Liver (tissue), 3 donors: Measurements from ENCODE around the gene RECQL5.

Source experiments
- FOXA2 ChIP-seq: IDR thresholded peaks from 2 replicates; pipeline ENCODE4 v1.6.1; 2016; ENCODE audit warnings: antibody characterized with exemption
- GABPA ChIP-seq, 2 donors: IDR thresholded peaks in 1 of 2; conservative IDR thresholded peaks in 1 of 2; 2 replicates each; pipeline ENCODE4 v1.6.1; 2016; ENCODE audit warnings: antibody characterized with exemption in 2 of 2, mild to moderate bottlenecking in 1 of 2, moderate library complexity in 1 of 2
- HNF4A ChIP-seq, 2 donors: conservative IDR thresholded peaks; 2 replicates each; pipeline ENCODE4 v1.6.1; 2016; ENCODE audit warnings: antibody characterized with exemption in 2 of 2, mild to moderate bottlenecking in 2 of 2
- JUND ChIP-seq, 2 donors: IDR thresholded peaks; 2 replicates each; pipeline ENCODE4 v1.6.1; 2016; ENCODE audit warnings: antibody characterized with exemption in 2 of 2
- RAD21 ChIP-seq, 2 donors: IDR thresholded peaks; 2 replicates each; pipeline ENCODE4 v1.6.1; 2016; ENCODE audit warnings: antibody characterized with exemption in 2 of 2, mild to moderate bottlenecking in 2 of 2
- RXRA ChIP-seq, 2 donors: IDR thresholded peaks; 2 replicates each; pipeline ENCODE4 v1.6.1; 2017 to 2018; ENCODE audit warnings: antibody characterized with exemption in 2 of 2, mild to moderate bottlenecking in 1 of 2
- SP1 ChIP-seq: IDR thresholded peaks from 2 replicates; pipeline ENCODE4 v1.6.1; 2018; ENCODE audit warnings: antibody characterized with exemption, mild to moderate bottlenecking
- TAF1 ChIP-seq: conservative IDR thresholded peaks from 2 replicates; pipeline ENCODE4 v1.6.1; 2016; ENCODE audit warnings: antibody characterized with exemption, mild to moderate bottlenecking
- TF ChIP-seq, protein P1 (sequence below): fragments of 150-350 bp; IDR thresholded peaks from 2 replicates; pipeline ENCODE4 v1.5.1; 2017; ENCODE audit warnings: improper control_type of control experiment, low read depth, low read length; ENCODE audit not compliant: missing input control
- TF ChIP-seq, protein P2 (sequence below): IDR thresholded peaks from 2 replicates; pipeline ENCODE4 v1.6.1; 2016; ENCODE audit warnings: antibody characterized with exemption
- TF ChIP-seq, protein P3 (sequence below): IDR thresholded peaks from 2 replicates; pipeline ENCODE4 v1.6.1; 2016; ENCODE audit warnings: antibody characterized with exemption, mild to moderate bottlenecking
- TF ChIP-seq, protein P4 (sequence below): IDR thresholded peaks from 2 replicates; pipeline ENCODE4 v1.6.1; 2016; ENCODE audit warnings: antibody characterized with exemption
- donor health status: healthy.
- donor health status: healthy.

DNA sequence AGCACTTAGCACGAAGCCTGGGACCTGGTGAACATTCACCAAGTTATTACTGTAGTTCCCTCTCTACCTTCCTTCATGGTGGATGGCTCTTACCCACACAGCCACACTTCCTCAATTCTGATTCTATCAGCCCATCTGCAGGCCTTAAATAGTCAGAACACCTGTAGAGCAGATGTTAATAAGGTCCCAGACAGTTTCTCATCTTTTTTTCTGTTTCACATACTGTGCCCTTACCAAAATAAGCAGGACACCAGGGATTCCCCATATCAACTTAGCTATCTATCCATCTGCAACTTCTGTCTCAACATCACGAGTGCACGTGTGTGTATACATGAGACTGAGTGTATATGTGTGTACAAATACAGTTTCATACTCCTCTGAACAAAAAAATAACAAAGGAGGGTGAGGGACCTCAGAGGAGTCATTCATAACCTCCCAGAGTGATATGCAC, 2.8 kb downstream of the RECQL5 start:
- TF ChIP-seq, protein P1, sequence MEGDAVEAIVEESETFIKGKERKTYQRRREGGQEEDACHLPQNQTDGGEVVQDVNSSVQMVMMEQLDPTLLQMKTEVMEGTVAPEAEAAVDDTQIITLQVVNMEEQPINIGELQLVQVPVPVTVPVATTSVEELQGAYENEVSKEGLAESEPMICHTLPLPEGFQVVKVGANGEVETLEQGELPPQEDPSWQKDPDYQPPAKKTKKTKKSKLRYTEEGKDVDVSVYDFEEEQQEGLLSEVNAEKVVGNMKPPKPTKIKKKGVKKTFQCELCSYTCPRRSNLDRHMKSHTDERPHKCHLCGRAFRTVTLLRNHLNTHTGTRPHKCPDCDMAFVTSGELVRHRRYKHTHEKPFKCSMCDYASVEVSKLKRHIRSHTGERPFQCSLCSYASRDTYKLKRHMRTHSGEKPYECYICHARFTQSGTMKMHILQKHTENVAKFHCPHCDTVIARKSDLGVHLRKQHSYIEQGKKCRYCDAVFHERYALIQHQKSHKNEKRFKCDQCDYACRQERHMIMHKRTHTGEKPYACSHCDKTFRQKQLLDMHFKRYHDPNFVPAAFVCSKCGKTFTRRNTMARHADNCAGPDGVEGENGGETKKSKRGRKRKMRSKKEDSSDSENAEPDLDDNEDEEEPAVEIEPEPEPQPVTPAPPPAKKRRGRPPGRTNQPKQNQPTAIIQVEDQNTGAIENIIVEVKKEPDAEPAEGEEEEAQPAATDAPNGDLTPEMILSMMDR, result no peak
- no peak for TF ChIP-seq GABPA (IDR thresholded peaks at IDR 0.05 in 1 of 2, conservative IDR thresholded peaks at IDR 0.05 in 1 of 2)
- TF ChIP-seq SP1, result no peak
- no peak for TF ChIP-seq HNF4A (conservative IDR thresholded peaks at IDR 0.05)
- no peak for TF ChIP-seq FOXA2
- TF ChIP-seq RAD21 (IDR thresholded peaks at IDR 0.05), result no peak
- TF ChIP-seq, protein P2, sequence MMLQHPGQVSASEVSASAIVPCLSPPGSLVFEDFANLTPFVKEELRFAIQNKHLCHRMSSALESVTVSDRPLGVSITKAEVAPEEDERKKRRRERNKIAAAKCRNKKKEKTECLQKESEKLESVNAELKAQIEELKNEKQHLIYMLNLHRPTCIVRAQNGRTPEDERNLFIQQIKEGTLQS, result no peak
- TF ChIP-seq TAF1, result no peak
- TF ChIP-seq JUND (IDR thresholded peaks at IDR 0.05), result no peak
- TF ChIP-seq, protein P3, sequence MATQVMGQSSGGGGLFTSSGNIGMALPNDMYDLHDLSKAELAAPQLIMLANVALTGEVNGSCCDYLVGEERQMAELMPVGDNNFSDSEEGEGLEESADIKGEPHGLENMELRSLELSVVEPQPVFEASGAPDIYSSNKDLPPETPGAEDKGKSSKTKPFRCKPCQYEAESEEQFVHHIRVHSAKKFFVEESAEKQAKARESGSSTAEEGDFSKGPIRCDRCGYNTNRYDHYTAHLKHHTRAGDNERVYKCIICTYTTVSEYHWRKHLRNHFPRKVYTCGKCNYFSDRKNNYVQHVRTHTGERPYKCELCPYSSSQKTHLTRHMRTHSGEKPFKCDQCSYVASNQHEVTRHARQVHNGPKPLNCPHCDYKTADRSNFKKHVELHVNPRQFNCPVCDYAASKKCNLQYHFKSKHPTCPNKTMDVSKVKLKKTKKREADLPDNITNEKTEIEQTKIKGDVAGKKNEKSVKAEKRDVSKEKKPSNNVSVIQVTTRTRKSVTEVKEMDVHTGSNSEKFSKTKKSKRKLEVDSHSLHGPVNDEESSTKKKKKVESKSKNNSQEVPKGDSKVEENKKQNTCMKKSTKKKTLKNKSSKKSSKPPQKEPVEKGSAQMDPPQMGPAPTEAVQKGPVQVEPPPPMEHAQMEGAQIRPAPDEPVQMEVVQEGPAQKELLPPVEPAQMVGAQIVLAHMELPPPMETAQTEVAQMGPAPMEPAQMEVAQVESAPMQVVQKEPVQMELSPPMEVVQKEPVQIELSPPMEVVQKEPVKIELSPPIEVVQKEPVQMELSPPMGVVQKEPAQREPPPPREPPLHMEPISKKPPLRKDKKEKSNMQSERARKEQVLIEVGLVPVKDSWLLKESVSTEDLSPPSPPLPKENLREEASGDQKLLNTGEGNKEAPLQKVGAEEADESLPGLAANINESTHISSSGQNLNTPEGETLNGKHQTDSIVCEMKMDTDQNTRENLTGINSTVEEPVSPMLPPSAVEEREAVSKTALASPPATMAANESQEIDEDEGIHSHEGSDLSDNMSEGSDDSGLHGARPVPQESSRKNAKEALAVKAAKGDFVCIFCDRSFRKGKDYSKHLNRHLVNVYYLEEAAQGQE, result no peak
- TF ChIP-seq, protein P4, sequence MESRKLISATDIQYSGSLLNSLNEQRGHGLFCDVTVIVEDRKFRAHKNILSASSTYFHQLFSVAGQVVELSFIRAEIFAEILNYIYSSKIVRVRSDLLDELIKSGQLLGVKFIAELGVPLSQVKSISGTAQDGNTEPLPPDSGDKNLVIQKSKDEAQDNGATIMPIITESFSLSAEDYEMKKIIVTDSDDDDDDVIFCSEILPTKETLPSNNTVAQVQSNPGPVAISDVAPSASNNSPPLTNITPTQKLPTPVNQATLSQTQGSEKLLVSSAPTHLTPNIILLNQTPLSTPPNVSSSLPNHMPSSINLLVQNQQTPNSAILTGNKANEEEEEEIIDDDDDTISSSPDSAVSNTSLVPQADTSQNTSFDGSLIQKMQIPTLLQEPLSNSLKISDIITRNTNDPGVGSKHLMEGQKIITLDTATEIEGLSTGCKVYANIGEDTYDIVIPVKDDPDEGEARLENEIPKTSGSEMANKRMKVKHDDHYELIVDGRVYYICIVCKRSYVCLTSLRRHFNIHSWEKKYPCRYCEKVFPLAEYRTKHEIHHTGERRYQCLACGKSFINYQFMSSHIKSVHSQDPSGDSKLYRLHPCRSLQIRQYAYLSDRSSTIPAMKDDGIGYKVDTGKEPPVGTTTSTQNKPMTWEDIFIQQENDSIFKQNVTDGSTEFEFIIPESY, result no peak
- TF ChIP-seq RXRA (IDR thresholded peaks at IDR 0.05), result no peak
